ENCODE data around the gene FXYD5. TPM values are rescaled to one million over a fixed set of nuclear protein-coding genes. Genes with fewer than 3 reads are reported as not detected.

FXYD5 gene
- total RNA-seq, 1 donor from 2014 or later, result 135 TPM

GRCh38 chr19:35114353-35115176 is 40.0 kb upstream of the FXYD5 start:
- DNase-seq (ENCODE audit: low read depth), result no peak
- TF ChIP-seq CTCF (IDR thresholded peaks at IDR 0.05; ENCODE audit: insufficient read depth, low read length, poor library complexity, severe bottlenecking), result peak; percentile 99
- Histone ChIP-seq H3K4me3 (ENCODE audit: low read depth, low read length) (no peak overlapping the region), H3K36me3 (ENCODE audit: control insufficient read depth, insufficient read depth, low read length) (no peaks in the 10 kb centered on the region), H3K27me3 (ENCODE audit: control insufficient read depth, insufficient read depth, low read length) (peaks cover 26% of the 10 kb centered on the region)

- no peak within 1 kb of the TSS for H3K4me3 ChIP-seq (ENCODE audit: low read depth, low read length)
- H3K27me3 ChIP-seq (ENCODE audit: control insufficient read depth, insufficient read depth, low read length), result peaks cover 23% of the 10 kb centered on the region
- no peak for TF ChIP-seq CTCF (IDR thresholded peaks at IDR 0.05; ENCODE audit: insufficient read depth, low read length, poor library complexity, severe bottlenecking)
- no peak for DNase-seq (ENCODE audit: low read depth)
- H3K36me3 ChIP-seq (ENCODE audit: control insufficient read depth, insufficient read depth, low read length), result no peaks in the 10 kb centered on the region
Measured at GRCh38 chr19:35115177-35115951, 39.2 kb upstream of the FXYD5 start, which contains the start of gene FXYD3. TSS of gene FXYD3 (plus strand) at chr19:35115823. CDS start at chr19:35119377, 3,554 bp downstream.

GRCh38 chr19:35116072-35116801 is 38.3 kb upstream of the FXYD5 start:
- no peak for DNase-seq (ENCODE audit: low read depth)
- peaks cover 23% of the 10 kb centered on the region for H3K27me3 ChIP-seq (ENCODE audit: control insufficient read depth, insufficient read depth, low read length)
- H3K36me3 ChIP-seq (ENCODE audit: control insufficient read depth, insufficient read depth, low read length), result no peaks in the 10 kb centered on the region
- no peak overlapping the region for H3K4me3 ChIP-seq (ENCODE audit: low read depth, low read length)
- no peak for TF ChIP-seq CTCF (IDR thresholded peaks at IDR 0.05; ENCODE audit: insufficient read depth, low read length, poor library complexity, severe bottlenecking)

GRCh38 chr19:35117116-35117515 is 37.4 kb upstream of the FXYD5 start:
- H3K36me3 ChIP-seq (ENCODE audit: control insufficient read depth, insufficient read depth, low read length), result no peaks in the 10 kb centered on the region
- no peak overlapping the region for H3K4me3 ChIP-seq (ENCODE audit: low read depth, low read length)
- no peak for DNase-seq (ENCODE audit: low read depth)

GRCh38 chr19:35117799-35118198 is 36.7 kb upstream of the FXYD5 start:
- Histone ChIP-seq H3K27me3 (ENCODE audit: control insufficient read depth, insufficient read depth, low read length) (peaks cover 23% of the 10 kb centered on the region), H3K4me3 (ENCODE audit: low read depth, low read length) (no peak overlapping the region), H3K36me3 (ENCODE audit: control insufficient read depth, insufficient read depth, low read length) (no peaks in the 10 kb centered on the region)
- TF ChIP-seq CTCF (IDR thresholded peaks at IDR 0.05; ENCODE audit: insufficient read depth, low read length, poor library complexity, severe bottlenecking), result no peak
- no peak for DNase-seq (ENCODE audit: low read depth)

More at GRCh38 chr19:35117116-35117515, 37.4 kb upstream of the FXYD5 start:
- peaks cover 23% of the 10 kb centered on the region for H3K27me3 ChIP-seq (ENCODE audit: control insufficient read depth, insufficient read depth, low read length)
- no peak for TF ChIP-seq CTCF (IDR thresholded peaks at IDR 0.05; ENCODE audit: insufficient read depth, low read length, poor library complexity, severe bottlenecking)
